SK-N-SH (cell line): Measurements from ENCODE around the gene CATSPER3.

Source experiments
- EP300 ChIP-seq, 2 experiments: IDR thresholded peaks; 2 replicates each; pipeline versions ENCODE4 v1.4.0 to v1.6.1; 2012; ENCODE audit warnings: borderline replicate concordance in 1 of 2, low read depth in 1 of 2, low read length in 1 of 2
- SMC3 ChIP-seq: IDR thresholded peaks from 2 replicates; pipeline ENCODE4 v1.6.1; 2012; ENCODE audit warnings: low read depth, low read length, improper control_type of control experiment
- TEAD4 ChIP-seq: IDR thresholded peaks from 2 replicates; pipeline ENCODE4 v1.4.0; 2012; ENCODE audit warnings: mild to moderate bottlenecking, borderline replicate concordance; ENCODE audit not compliant: insufficient read depth
- USF2 ChIP-seq: fragments of 150-350 bp; IDR thresholded peaks from 2 replicates; pipeline ENCODE4 v1.6.1; 2017; ENCODE audit warnings: antibody characterized with exemption, low read length, low read depth, borderline replicate concordance
- YY1 ChIP-seq: IDR thresholded peaks from 2 replicates; pipeline ENCODE4 v1.4.0; 2012; ENCODE audit warnings: low read depth, mild to moderate bottlenecking
- TF ChIP-seq, protein P1 (sequence below): fragments of 200-600 bp; sonication (generic); IDR thresholded peaks from 2 replicates; pipeline ENCODE4 v1.6.1; 2017; ENCODE audit warnings: antibody characterized with exemption, mild to moderate bottlenecking, moderate library complexity

- TF ChIP-seq TEAD4, result no peak
- no peak for TF ChIP-seq YY1
- TF ChIP-seq USF2, result no peak
- TF ChIP-seq EP300 (IDR thresholded peaks at IDR 0.05; ENCODE audit: borderline replicate concordance in 1 of 2, low read depth in 1 of 2, low read length in 1 of 2), result no peak
- TF ChIP-seq, protein P1, sequence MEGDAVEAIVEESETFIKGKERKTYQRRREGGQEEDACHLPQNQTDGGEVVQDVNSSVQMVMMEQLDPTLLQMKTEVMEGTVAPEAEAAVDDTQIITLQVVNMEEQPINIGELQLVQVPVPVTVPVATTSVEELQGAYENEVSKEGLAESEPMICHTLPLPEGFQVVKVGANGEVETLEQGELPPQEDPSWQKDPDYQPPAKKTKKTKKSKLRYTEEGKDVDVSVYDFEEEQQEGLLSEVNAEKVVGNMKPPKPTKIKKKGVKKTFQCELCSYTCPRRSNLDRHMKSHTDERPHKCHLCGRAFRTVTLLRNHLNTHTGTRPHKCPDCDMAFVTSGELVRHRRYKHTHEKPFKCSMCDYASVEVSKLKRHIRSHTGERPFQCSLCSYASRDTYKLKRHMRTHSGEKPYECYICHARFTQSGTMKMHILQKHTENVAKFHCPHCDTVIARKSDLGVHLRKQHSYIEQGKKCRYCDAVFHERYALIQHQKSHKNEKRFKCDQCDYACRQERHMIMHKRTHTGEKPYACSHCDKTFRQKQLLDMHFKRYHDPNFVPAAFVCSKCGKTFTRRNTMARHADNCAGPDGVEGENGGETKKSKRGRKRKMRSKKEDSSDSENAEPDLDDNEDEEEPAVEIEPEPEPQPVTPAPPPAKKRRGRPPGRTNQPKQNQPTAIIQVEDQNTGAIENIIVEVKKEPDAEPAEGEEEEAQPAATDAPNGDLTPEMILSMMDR, result no peak
- TF ChIP-seq SMC3, result no peak
Observed at GRCh38 chr5:135013445-135013844, 45.7 kb downstream of the CATSPER3 start.
